Measurements from ENCODE around the gene ANO6. TPM values are rescaled to one million over a fixed set of nuclear protein-coding genes. Genes with fewer than 3 reads are reported as not detected.

ANO6 gene
- total and polyA plus RNA-seq, 2 donors (not counting 1 experiment from before 2014, with no cell fraction given): 6.6 to 19.5 TPM

GRCh38 chr12:45219621-45220020 is 3.7 kb downstream of the ANO6 start:
- POLR2A ChIA-PET: no interaction called here
- H3K4me1 Mint-ChIP-seq: peaks cover 46% of the 10 kb centered on the region
- no peak overlapping the region for H3K27ac ChIP-seq (ENCODE audit: low read length in 2 of 2)
- H3K36me3 ChIP-seq (replicated peaks in 1 of 2; ENCODE audit: control extremely low read depth in 1 of 2, control insufficient read depth in 1 of 2, extremely low read depth in 1 of 2, insufficient read depth in 2 of 2, low read length in 1 of 2): no peaks in the 10 kb centered on the region
- intact Hi-C loops (cut with micrococcal nuclease): loop anchor here (5.0 to 10.0 kb wide), 3 partner anchors 775 to 1462 kb away; partner anchors contain the start of genes IRAK4, PUS7L and SCAF11
- H3K9me3 Mint-ChIP-seq (ENCODE audit: insufficient read depth): no peaks in the 10 kb centered on the region
- H2AFZ ChIP-seq (ENCODE audit: insufficient read depth, low read depth, low read length, poor library complexity, severe bottlenecking): no peak overlapping the region
- TF ChIP-seq EZH2 (IDR thresholded peaks at IDR 0.05; ENCODE audit: borderline replicate concordance, insufficient read depth, low read depth, low read length, poor library complexity, severe bottlenecking): no peak
- TF ChIP-seq, protein P1, sequence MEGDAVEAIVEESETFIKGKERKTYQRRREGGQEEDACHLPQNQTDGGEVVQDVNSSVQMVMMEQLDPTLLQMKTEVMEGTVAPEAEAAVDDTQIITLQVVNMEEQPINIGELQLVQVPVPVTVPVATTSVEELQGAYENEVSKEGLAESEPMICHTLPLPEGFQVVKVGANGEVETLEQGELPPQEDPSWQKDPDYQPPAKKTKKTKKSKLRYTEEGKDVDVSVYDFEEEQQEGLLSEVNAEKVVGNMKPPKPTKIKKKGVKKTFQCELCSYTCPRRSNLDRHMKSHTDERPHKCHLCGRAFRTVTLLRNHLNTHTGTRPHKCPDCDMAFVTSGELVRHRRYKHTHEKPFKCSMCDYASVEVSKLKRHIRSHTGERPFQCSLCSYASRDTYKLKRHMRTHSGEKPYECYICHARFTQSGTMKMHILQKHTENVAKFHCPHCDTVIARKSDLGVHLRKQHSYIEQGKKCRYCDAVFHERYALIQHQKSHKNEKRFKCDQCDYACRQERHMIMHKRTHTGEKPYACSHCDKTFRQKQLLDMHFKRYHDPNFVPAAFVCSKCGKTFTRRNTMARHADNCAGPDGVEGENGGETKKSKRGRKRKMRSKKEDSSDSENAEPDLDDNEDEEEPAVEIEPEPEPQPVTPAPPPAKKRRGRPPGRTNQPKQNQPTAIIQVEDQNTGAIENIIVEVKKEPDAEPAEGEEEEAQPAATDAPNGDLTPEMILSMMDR (IDR thresholded peaks at IDR 0.05): no peak
- no peak overlapping the region for H3K9ac ChIP-seq (ENCODE audit: low read length)
- DNase-seq (no peak), ATAC-seq (ENCODE audit: low read depth) (no peak)
- H4K20me1 ChIP-seq (ENCODE audit: control insufficient read depth, insufficient read depth, low read length, poor library complexity, severe bottlenecking): peaks cover 23% of the 10 kb centered on the region
- no peaks in the 10 kb centered on the region for H3K27me3 Mint-ChIP-seq
- H3K79me2 ChIP-seq (ENCODE audit: control insufficient read depth, insufficient read depth, low read length): peaks cover 50% of the 10 kb centered on the region
- no peak overlapping the region for H3K4me2 ChIP-seq (replicated peaks; ENCODE audit: low read depth, low read length, poor library complexity, severe bottlenecking)
- H3K4me3 Mint-ChIP-seq: no peak overlapping the region
- no peak overlapping the region for H3K27ac Mint-ChIP-seq
- H3K4me1 ChIP-seq (ENCODE audit: control insufficient read depth in 2 of 2, insufficient read depth in 2 of 2, low read length in 2 of 2): peaks cover 13% of the 10 kb centered on the region in 2 donors
- H3K4me3 ChIP-seq (ENCODE audit: control extremely low read depth in 1 of 5, extremely low read depth in 1 of 5, insufficient read depth in 1 of 5, low read depth in 2 of 5, low read length in 4 of 5): no peak overlapping the region
- no peaks in the 10 kb centered on the region for H3K27me3 ChIP-seq (replicated peaks in 1 of 4; ENCODE audit: control extremely low read depth in 1 of 4, control insufficient read depth in 3 of 4, insufficient read depth in 4 of 4, low read length in 3 of 4)
- CTCF ChIA-PET: no interaction called here
- no peaks in the 10 kb centered on the region for H3K9me3 ChIP-seq (ENCODE audit: control extremely low read depth in 1 of 3, control insufficient read depth in 2 of 3, insufficient read depth in 1 of 3, low read length in 2 of 3)
- 86% methylated on average over 2 of the region's 2 CpGs for WGBS (ENCODE audit: insufficient coverage)

DNA sequence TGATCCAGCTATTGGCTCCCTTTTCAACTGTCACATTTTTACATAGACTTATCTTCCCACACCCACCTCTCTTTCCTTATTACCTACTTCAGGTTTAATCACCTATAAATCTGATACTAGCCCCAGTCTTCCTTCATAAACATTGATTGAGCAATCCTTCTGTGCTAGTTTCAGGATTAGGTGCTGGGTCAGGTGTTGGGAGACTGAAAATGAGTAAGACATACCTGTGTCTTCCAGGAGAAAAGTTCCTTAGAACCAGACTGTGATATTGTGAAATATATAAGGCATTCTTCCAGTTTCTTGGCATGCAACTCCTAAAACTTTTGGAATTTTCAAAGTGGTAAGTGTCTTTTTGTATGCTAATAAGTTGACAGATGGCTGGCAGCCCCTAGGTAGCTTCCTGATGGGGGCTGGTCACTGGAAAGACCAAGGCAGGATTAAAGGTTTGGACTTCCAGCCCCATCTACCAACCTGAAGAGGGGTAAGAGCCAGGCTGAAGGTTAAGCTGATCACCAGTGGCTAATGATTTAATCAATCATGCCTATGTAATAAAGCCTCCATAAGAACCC is 4.6 kb downstream of the ANO6 start:
- DNase-seq (no peak), ATAC-seq (ENCODE audit: low read depth) (no peak)
- ChIA-PET POLR2A (no interaction called here), CTCF (no interaction called here)
- Histone ChIP-seq H3K9me3 (ENCODE audit: control extremely low read depth in 1 of 3, control insufficient read depth in 2 of 3, insufficient read depth in 1 of 3, low read length in 2 of 3) (no peaks in the 10 kb centered on the region), H2AFZ (ENCODE audit: insufficient read depth, low read depth, low read length, poor library complexity, severe bottlenecking) (no peak overlapping the region), H3K36me3 (replicated peaks in 1 of 2; ENCODE audit: control extremely low read depth in 1 of 2, control insufficient read depth in 1 of 2, extremely low read depth in 1 of 2, insufficient read depth in 2 of 2, low read length in 1 of 2) (no peaks in the 10 kb centered on the region), H3K4me1 (ENCODE audit: control insufficient read depth in 2 of 2, insufficient read depth in 2 of 2, low read length in 2 of 2) (peaks cover 8 to 9% of the 10 kb centered on the region in 2 donors), H3K4me3 (ENCODE audit: control extremely low read depth in 1 of 5, extremely low read depth in 1 of 5, insufficient read depth in 1 of 5, low read depth in 2 of 5, low read length in 4 of 5) (no peak overlapping the region), H3K27ac (ENCODE audit: low read length in 2 of 2) (no peak overlapping the region), H3K27me3 (replicated peaks in 1 of 4; ENCODE audit: control extremely low read depth in 1 of 4, control insufficient read depth in 3 of 4, insufficient read depth in 4 of 4, low read length in 3 of 4) (no peaks in the 10 kb centered on the region), H4K20me1 (ENCODE audit: control insufficient read depth, insufficient read depth, low read length, poor library complexity, severe bottlenecking) (peaks cover 23% of the 10 kb centered on the region), H3K79me2 (ENCODE audit: control insufficient read depth, insufficient read depth, low read length) (peaks cover 54% of the 10 kb centered on the region), H3K9ac (ENCODE audit: low read length) (no peak overlapping the region), H3K4me2 (replicated peaks; ENCODE audit: low read depth, low read length, poor library complexity, severe bottlenecking) (no peak overlapping the region)
- intact Hi-C loops (cut with micrococcal nuclease): no loop called here
- TF ChIP-seq, protein P1 (IDR thresholded peaks at IDR 0.05): no peak
- no peak for TF ChIP-seq EZH2 (IDR thresholded peaks at IDR 0.05; ENCODE audit: borderline replicate concordance, insufficient read depth, low read depth, low read length, poor library complexity, severe bottlenecking)
- Mint-ChIP-seq H3K9me3 (ENCODE audit: insufficient read depth) (no peaks in the 10 kb centered on the region), H3K27ac (no peak overlapping the region), H3K4me1 (peaks cover 38% of the 10 kb centered on the region), H3K4me3 (no peak overlapping the region), H3K27me3 (no peaks in the 10 kb centered on the region)

All from B cell (primary cell).